SK-N-DZ (cell line): ENCODE results near the gene VWF. TPM values are rescaled to one million over a fixed set of nuclear protein-coding genes. Genes with fewer than 3 reads are reported as not detected.
A peak's percentile ranks its signal among the peaks of the same experiment; 100 is the strongest.
"Not testable (repeated sequence)": the region's sequence is repeated elsewhere in the genome, so short reads cannot be mapped to it uniquely, and the experiment has no call there.

Experiments used
- DNase-seq: peaks from one replicate; pipeline ENCODE4 v3.0.0-alpha.2; 2015; ENCODE audit warnings: low spot score
- polyA plus RNA-seq, 2 experiments: library from polyadenylated mRNA; depleted of rRNA; stranded (reverse); fragments of >200 nt; gene quantifications; 2 replicates each; pipeline ENCODE4 v1.2.3, GENCODE V29; 2014

VWF gene
- 0.16 and 0.23 TPM in 2 replicates for polyA plus RNA-seq (2014; cell fraction: cytosol; rRNA removed)
- 0.31 and 0.36 TPM in 2 replicates for polyA plus RNA-seq (2014; cell fraction: nucleus; rRNA removed)

- DNase-seq, result no peak
These were observed at the start of gene VWF for GRCh38 chr12:6124411-6125309. VWF (minus strand) TSS chr12:6124670; CDS start chr12:6123196, 1,474 bp downstream.

DNA sequence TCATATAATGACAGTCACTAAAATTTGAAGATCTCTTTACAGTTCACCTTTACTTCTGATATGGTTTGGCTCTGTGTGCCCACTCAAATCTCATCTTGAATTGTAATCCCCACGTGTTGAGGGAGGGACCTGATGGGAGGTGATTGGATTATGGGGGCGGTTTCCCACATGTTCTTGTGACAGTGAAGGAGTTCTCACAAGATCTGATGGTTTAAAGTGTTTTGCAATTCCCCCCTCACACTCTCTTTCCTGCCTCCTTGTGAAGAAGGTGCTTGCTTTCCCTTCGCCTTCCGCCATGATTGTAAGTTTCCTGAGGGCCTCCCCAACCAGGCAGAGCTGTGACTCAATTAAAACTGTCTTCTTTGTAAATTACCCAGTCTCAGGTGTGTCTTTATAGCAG, 48.4 kb upstream of the VWF start:
- DNase-seq, result no peak

GRCh38 chr12:6172086-6172485, 47.6 kb upstream of the VWF start:
- no peak for DNase-seq

DNA sequence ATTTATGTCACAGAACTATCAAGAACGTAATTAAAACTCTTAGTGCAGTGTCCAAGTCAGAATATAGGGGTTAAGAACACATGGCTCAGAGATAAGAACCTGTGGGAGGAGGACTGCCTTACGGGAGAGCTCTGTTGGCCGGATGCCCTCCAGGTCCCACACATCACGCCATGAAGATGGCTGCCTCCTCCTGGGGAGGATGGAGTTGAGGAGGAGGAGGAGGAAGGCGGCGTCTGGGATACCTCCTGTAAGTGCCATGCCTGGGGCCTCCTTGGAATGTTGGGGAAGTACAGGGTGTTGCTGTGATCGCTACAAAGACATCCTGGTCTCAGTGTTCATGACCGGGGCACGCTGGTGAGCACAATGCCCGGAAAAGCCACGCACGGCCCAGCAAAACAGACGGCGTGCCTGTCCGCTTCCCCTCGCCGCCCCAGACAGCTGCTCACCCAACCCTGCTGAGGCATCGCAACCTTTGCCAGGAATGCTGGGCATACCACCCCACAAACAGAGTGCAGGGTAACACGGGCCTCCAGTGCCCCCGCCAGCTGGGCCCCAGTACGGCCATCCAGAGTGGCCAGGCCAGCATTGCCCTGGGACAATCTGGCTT, 47.0 kb upstream of the VWF start:
- DNase-seq, result no peak

GRCh38 chr12:6167327-6168280, 43.1 kb upstream of the VWF start:
- DNase-seq, result no peak

DNA sequence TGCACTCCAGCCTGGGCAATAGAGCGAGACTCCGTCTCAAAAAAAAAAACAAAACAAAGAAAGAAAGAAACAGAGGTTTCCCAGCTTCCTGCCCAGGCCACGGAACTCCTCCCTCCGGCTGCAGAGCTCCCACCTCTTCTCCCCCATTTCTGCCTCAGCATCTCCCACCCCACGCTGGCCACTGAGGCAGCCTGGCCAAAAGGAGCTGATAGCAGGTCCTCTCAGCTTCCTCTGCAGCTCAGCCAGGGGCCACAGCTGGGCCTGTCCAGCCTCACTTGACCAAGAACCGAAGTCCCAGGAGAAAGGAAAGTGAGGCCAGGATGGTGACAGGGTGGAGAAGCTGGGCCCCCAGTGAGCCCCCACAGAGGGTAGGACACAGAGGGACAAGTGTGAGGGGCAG, 42.3 kb upstream of the VWF start:
- DNase-seq, result no peak

DNA sequence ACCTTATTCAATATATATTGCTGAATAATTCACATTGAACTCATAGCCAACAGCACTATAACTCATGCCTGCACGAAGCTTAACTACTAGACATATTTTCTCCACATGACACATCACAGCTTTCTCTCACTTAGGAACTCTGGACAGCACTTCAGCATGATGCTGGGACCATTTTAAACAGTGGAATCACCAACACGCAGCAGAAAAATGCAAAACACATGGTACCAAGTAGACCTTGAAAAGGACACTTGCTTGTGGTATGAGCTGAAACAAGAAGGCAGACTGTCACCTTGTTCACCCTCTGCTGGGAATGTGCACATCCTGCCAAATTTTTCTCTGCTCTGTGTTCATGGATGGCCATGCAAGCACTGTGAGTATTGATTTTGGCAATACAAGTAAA, 40.9 kb upstream of the VWF start:
- DNase-seq, result no peak

DNA sequence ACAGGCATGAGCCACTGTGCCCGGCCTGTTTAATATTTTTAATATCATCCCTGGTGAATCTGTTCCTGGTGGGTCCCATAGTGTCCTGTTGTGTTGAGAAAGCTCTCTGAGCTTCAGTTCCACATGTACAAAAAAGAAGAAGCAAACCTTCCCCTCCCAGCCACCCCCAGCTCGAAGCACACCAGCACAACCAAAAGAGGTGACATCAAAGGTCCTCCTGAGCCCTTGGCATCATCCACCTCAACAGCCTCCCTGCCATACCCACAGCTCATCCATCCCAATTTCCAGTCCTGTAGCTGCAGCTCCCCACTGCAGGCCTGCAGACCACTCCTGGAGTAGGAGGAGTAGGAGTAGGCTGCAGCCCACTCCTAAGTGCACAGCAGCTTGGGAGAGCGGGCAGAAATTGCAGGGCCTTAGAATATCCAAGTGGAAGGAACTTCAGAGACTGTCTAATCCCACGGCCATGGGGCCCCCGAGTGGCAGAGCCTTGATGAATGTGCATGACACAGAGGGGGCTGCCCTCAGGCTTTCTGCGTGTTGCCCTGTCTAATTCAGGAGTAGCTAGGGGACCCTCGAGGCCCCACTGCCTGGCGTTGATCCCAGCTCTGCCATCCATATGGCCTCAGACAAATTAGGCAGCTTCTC, 39.1 kb upstream of the VWF start:
- DNase-seq, result no peak

DNA sequence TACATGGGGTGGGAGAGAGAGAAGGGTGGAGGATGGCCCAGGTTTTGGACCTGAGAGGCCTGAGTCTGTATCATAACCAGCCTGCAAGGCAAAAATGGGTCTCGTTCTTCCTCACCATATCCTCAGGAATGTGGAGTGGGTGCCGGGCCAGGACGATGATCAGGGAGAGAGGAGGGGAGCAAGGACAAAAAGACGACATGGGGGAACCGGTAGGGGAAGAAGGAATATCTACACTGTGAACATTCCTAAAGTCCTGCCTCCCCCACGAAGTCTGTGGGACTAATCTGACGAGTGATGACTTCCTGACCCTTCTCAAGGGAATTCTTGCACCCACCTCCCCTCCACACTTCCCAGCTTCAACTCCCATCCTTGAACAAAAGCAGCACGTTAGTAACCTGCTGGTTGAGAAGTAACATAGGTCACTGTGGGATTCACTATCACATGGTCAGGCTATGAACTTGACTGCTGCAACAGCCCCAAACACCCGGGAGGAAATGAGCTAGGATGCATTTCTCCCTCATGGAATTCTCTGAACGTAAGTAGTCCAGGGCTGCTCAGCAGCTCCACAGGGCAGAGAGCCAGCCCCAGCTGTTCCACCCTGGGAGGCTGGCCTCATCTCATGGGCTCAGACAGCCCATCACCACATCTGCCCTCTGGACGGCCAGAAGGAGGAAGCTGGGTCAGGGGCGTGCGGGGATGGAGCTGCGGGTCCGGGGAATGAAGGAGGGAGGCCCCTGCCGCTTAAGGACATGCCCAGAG, 36.8 kb upstream of the VWF start:
- no peak for DNase-seq

DNA sequence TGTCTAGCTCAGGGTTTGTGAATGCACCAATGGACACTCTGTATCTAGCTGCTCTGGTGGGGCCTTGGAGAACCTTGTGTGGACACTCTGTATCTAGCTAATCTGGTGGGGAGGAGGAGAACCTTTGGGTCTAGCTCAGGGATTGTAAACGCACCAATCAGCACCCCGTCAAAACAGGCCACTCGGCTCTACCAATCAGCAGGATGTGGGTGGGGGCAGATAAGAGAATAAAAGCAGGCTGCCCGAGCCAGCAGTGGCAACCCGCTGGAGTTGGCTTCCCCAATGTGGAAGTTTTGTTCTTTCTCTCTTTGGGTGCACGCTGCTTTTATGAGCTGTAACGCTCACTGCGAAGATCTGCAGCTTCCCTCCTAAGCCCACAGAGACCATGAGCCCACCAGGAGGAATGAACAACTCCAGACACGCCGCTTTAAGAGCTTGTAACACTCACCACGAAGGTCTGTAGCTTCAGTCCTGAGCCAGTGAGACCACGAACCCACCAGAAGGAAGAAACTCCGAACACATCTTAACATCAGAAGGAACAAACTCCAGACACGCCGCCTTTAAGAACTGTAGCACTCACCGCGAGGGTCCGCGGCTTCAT, 35.7 kb upstream of the VWF start:
- DNase-seq, result not testable (repeated sequence)

GRCh38 chr12:6159166-6160011, 34.9 kb upstream of the VWF start:
- not testable (repeated sequence) for DNase-seq

DNA sequence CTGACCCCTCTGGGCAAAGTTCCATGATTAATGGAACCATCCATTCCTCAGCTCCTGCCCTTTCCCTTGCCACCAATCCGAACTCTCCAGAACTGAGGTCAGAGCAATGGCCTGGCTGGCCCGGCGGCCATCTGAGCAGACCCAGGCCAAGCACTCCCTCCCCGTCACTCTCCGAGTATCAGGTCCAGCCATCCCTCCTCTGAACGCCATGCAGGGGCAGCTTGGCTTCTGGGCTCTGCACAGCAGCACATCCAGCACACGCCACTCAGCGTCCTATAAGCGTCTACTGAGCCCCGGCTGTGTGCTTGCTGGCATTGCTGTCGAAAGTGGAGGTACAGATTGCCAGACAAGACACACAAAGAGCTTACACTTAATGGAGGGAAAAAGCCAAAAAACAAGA, 34.3 kb upstream of the VWF start:
- DNase-seq, result no peak

GRCh38 chr12:6158255-6158654, 33.8 kb upstream of the VWF start:
- no peak for DNase-seq

GRCh38 chr12:6157482-6157881, 33.0 kb upstream of the VWF start:
- DNase-seq, result no peak

- peak; percentile 84 for DNase-seq
These were observed 30.4 kb upstream of the VWF start for GRCh38 chr12:6154730-6155459.

GRCh38 chr12:6148722-6149121, 24.3 kb upstream of the VWF start:
- not testable (repeated sequence) for DNase-seq

- peak; percentile 68 for DNase-seq
These were observed 23.6 kb upstream of the VWF start for GRCh38 chr12:6148061-6148460.

DNA sequence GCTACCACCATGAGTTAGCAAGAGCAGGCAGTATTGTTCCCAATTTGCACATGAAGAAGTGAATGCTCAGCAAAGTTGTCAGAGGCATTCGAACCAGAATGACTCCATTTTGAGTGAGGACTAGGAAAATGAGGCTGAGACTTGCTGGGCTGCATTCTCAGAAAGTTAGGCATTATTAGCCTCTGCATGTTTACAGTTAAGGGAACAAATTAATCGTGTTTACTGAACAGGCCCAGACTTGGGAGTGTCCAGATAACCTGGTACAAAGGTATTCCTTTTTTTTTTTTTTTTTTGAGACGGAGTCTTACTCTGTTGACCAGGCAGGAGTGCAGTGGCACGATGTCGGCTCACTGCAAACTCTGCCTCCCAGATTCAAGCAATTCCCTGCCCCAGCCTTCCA, 22.5 kb upstream of the VWF start:
- DNase-seq, result no peak
